PFSK-1 (cell line): ENCODE results near the gene DNAJC25.

Experiments used
- POLR2AphosphoS5 ChIP-seq: IDR thresholded peaks from 2 replicates; pipeline ENCODE4 v1.6.1; 2012; ENCODE audit warnings: low read depth, mild to moderate bottlenecking, control low read depth, low read length, moderate library complexity
- REST ChIP-seq, 2 experiments: IDR thresholded peaks; 2 replicates each; pipeline versions ENCODE4 v1.6.1 to v1.8.0; 2011 to 2012; ENCODE audit warnings: low read depth in 2 of 2, low read length in 2 of 2, control low read depth in 1 of 2, inconsistent platforms in 1 of 2, mild to moderate bottlenecking in 1 of 2, moderate library complexity in 1 of 2; ENCODE audit not compliant: insufficient read depth in 1 of 2

GRCh38 chr9:111648066-111648465 lies 16.9 kb downstream of the DNAJC25 start:
- TF ChIP-seq POLR2AphosphoS5 (no peak), REST (IDR thresholded peaks at IDR 0.05; ENCODE audit: insufficient read depth in 1 of 2, low read depth in 2 of 2, low read length in 2 of 2) (no peak)
